ENCODE measurements around the gene ERAS. TPM values are rescaled to one million over a fixed set of nuclear protein-coding genes. Genes with fewer than 3 reads are reported as not detected.

The ERAS gene
- total and polyA plus RNA-seq, 3 donors from 2014 or later, result 0.76 to 2.0 (median 1.4) TPM

GRCh38 chrX:48829016-48829735, 2.9 kb downstream of the ERAS start:
- Histone ChIP-seq H3K4me1 (no peaks in the 10 kb centered on the region), H3K36me3 (ENCODE audit: low read depth, missing control alignments) (no peaks in the 10 kb centered on the region), H3K27me3 (no peaks in the 10 kb centered on the region), H3K9me3 (no peaks in the 10 kb centered on the region), H3K4me3 (no peak overlapping the region), H3K27ac (no peak overlapping the region)
- intact Hi-C loops (cut with DNase I; ENCODE audit: low total_unique reads), result no loop called here
- TF ChIP-seq, protein P1, sequence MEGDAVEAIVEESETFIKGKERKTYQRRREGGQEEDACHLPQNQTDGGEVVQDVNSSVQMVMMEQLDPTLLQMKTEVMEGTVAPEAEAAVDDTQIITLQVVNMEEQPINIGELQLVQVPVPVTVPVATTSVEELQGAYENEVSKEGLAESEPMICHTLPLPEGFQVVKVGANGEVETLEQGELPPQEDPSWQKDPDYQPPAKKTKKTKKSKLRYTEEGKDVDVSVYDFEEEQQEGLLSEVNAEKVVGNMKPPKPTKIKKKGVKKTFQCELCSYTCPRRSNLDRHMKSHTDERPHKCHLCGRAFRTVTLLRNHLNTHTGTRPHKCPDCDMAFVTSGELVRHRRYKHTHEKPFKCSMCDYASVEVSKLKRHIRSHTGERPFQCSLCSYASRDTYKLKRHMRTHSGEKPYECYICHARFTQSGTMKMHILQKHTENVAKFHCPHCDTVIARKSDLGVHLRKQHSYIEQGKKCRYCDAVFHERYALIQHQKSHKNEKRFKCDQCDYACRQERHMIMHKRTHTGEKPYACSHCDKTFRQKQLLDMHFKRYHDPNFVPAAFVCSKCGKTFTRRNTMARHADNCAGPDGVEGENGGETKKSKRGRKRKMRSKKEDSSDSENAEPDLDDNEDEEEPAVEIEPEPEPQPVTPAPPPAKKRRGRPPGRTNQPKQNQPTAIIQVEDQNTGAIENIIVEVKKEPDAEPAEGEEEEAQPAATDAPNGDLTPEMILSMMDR (IDR thresholded peaks at IDR 0.05), result no peak
- TF ChIP-seq POLR2A (IDR thresholded peaks at IDR 0.05), result no peak
- WGBS, 2 donors, result 88 to 92% methylated on average over 6 to 15 of the region's 24 CpGs
- DNase-seq, result no peak

GRCh38 chrX:48831136-48831908, 5.0 kb downstream of the ERAS start:
- no peaks in the 10 kb centered on the region for H3K9me3 ChIP-seq
- H3K36me3 ChIP-seq (ENCODE audit: low read depth, missing control alignments), result no peaks in the 10 kb centered on the region
- H3K4me3 ChIP-seq, result no peak overlapping the region
- TF ChIP-seq POLR2A (IDR thresholded peaks at IDR 0.05), result no peak
- TF ChIP-seq, protein P1 (IDR thresholded peaks at IDR 0.05), result no peak
- WGBS, 2 donors, result 0 to 24% methylated on average over 3 to 26 of the region's 58 CpGs
- no peak for DNase-seq
- H3K27me3 ChIP-seq, result no peaks in the 10 kb centered on the region
- no peaks in the 10 kb centered on the region for H3K4me1 ChIP-seq
- H3K27ac ChIP-seq, result no peak overlapping the region
- intact Hi-C loops (cut with DNase I; ENCODE audit: low total_unique reads), result no loop called here

DNA sequence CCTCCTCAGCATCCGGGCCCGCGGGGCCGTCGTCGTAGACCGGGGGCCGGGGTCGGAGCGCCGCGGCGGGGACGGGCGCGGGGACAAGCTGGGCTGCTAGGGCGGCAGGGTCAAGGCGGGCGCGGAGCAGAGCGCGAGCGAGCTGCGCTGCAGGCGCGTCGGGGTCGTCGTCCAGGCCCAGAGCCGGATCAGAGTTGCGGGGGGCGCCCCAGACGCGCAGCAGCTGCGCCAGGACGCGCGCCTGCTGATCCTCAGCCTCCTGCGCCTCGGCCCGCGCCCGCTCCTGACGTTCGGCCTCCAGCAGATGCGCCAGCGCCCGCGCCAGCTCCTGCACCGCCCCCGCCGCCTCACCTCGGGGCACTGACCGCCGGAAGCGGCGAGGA, 5.6 kb downstream of the ERAS start:
- 9% methylated on average over 6 of the region's 57 CpGs; no CpG with 5 or more reads in 1 of the 2 donors for WGBS, 2 donors
- intact Hi-C loops (cut with DNase I; ENCODE audit: low total_unique reads), result no loop called here
- Histone ChIP-seq H3K9me3 (no peaks in the 10 kb centered on the region), H3K36me3 (ENCODE audit: low read depth, missing control alignments) (no peaks in the 10 kb centered on the region), H3K27ac (no peak overlapping the region), H3K27me3 (no peaks in the 10 kb centered on the region), H3K4me1 (no peaks in the 10 kb centered on the region), H3K4me3 (no peak overlapping the region)
- TF ChIP-seq POLR2A (IDR thresholded peaks at IDR 0.05), result no peak
- TF ChIP-seq, protein P1 (IDR thresholded peaks at IDR 0.05), result no peak
- no peak for DNase-seq

GRCh38 chrX:48833542-48834138, 7.3 kb downstream of the ERAS start:
- DNase-seq, result no peak
- TF ChIP-seq, protein P1 (IDR thresholded peaks at IDR 0.05), result no peak
- TF ChIP-seq POLR2A (IDR thresholded peaks at IDR 0.05), result no peak
- no peaks in the 10 kb centered on the region for H3K9me3 ChIP-seq
- intact Hi-C loops (cut with DNase I; ENCODE audit: low total_unique reads), result no loop called here
- WGBS, 2 donors, result 45 to 54% methylated on average over 9 of the region's 9 CpGs
- H3K36me3 ChIP-seq (ENCODE audit: low read depth, missing control alignments), result no peaks in the 10 kb centered on the region
- H3K4me1 ChIP-seq, result no peaks in the 10 kb centered on the region
- H3K27ac ChIP-seq, result no peak overlapping the region
- no peak overlapping the region for H3K4me3 ChIP-seq
- no peaks in the 10 kb centered on the region for H3K27me3 ChIP-seq
